Stomach (tissue), 9 donors: ENCODE results near the gene SLC7A4. TPM values are rescaled to one million over a fixed set of nuclear protein-coding genes. Genes with fewer than 3 reads are reported as not detected.

ENCODE experiments used
- DNase-seq, 2 donors: peaks; one replicate each; pipeline versions ENCODE4 v3.0.0 to v3.0.0-alpha.2; 2013 to 2019
- H3K27ac ChIP-seq, 5 donors: fragments of 200-600 bp in 4 of 5; sonication (generic) in 4 of 5; one replicate each; pipeline ENCODE4 v1.5.1; 2013 to 2019; ENCODE audit warnings: mild to moderate bottlenecking in 1 of 5, moderate library complexity in 1 of 5
- H3K27me3 ChIP-seq, 3 donors: fragments of 200-600 bp; sonication (generic); one replicate each; pipeline ENCODE4 v1.5.1; 2017 to 2019; ENCODE audit warnings: mixed run types in 1 of 3
- H3K36me3 ChIP-seq, 4 donors: fragments of 200-600 bp; sonication (generic); 1 replicate in 3 of 4; 2 replicates in 1 of 4; pipeline ENCODE4 v1.5.1; 2016 to 2019
- H3K4me1 ChIP-seq, 4 donors: fragments of 200-600 bp; sonication (generic); one replicate each; pipeline ENCODE4 v1.5.1; 2016 to 2019
- H3K4me3 ChIP-seq, 4 donors: fragments of 200-600 bp; sonication (generic) in 3 of 4; one replicate each; pipeline ENCODE4 v1.5.1; 2016 to 2019; ENCODE audit warnings: mild to moderate bottlenecking in 1 of 4
- H3K9me3 ChIP-seq, 4 donors: fragments of 200-600 bp; sonication (generic); one replicate each; pipeline ENCODE4 v1.5.1; 2016 to 2019
- CTCF ChIP-seq, 7 experiments: fragments of 450-650 bp in 4 of 7; fragments of 200-600 bp in 3 of 7; sonication (generic) in 3 of 7; IDR thresholded peaks; one replicate each; pipeline ENCODE4 v1.5.1; 2016 to 2019; ENCODE audit warnings: antibody characterized with exemption in 7 of 7, control low read depth in 2 of 7, mild to moderate bottlenecking in 1 of 7
- EP300 ChIP-seq: sonication (generic); formaldehyde crosslinking; IDR thresholded peaks from one replicate; pipeline ENCODE4 v1.6.1; 2017; ENCODE audit warnings: antibody characterized with exemption
- POLR2A ChIP-seq, 4 donors: fragments of 450-650 bp; IDR thresholded peaks; one replicate each; pipeline ENCODE4 v1.6.1; 2016; ENCODE audit warnings: antibody characterized with exemption in 4 of 4, control low read depth in 2 of 4, mild to moderate bottlenecking in 1 of 4, moderate library complexity in 1 of 4
- POLR2AphosphoS5 ChIP-seq, 3 donors: sonication (generic); formaldehyde crosslinking; IDR thresholded peaks; one replicate each; pipeline ENCODE4 v1.6.1; 2016; ENCODE audit warnings: antibody characterized with exemption in 3 of 3
- WGBS, 5 donors: extraction: QIAGEN DNeasy Blood & Tissue Kit in 3 of 5; methylation state at CpG; one replicate each; pipeline versions ENCODE4 v1.1.5 to v1.1.7; 2013 to 2018; 5-methylcytosine and 5-hydroxymethylcytosine counted together
- intact Hi-C: fragments of 100-400 bp; cut with DNase I; formaldehyde crosslinking; loops from one replicate; pipeline ENCODE4 v1.15.1; 2023; ENCODE audit warnings: low total_unique reads
- polyA plus RNA-seq, 3 donors: library from polyadenylated mRNA; stranded (reverse); fragments of 200-250 nt; gene quantifications; one replicate each; pipeline ENCODE4 v1.2.3, GENCODE V29; 2013
- total RNA-seq, 5 donors: library from RNA; depleted of rRNA; stranded (reverse); fragments of >200 nt; gene quantifications; one replicate each; pipeline versions ENCODE4 v1.1.0 to v1.2.3, GENCODE V29; 2014 to 2016
- donor health status: healthy with polysubstance abuse.
- donor health status: Bipolar disorder and iron deficiency.
- donor health status: healthy.

Gene SLC7A4
- total and polyA plus RNA-seq, 8 donors, result 0.12 to 1.0 (median 0.18) TPM; not detected in 5

- Histone ChIP-seq H3K9me3 (no peaks in the 10 kb centered on the region), H3K27me3 (no peaks in the 10 kb centered on the region), H3K36me3 (peaks cover 31 to 100% (median 98%) of the 10 kb centered on the region in 4 donors), H3K27ac (no peak overlapping the region), H3K4me1 (peaks cover 4 to 18% (median 12%) of the 10 kb centered on the region in 4 donors), H3K4me3 (no peak overlapping the region)
- intact Hi-C loops, result no loop called here
- no peak for TF ChIP-seq POLR2A (IDR thresholded peaks at IDR 0.05)
- no peak for TF ChIP-seq POLR2AphosphoS5 (IDR thresholded peaks at IDR 0.05)
- no peak for TF ChIP-seq EP300
- no peak for TF ChIP-seq CTCF (IDR thresholded peaks at IDR 0.05)
- 86 to 94% (median 92%) methylated on average over 8 to 10 of the region's 10 CpGs for WGBS, 5 donors
- no peak for DNase-seq
These were observed 37.5 kb downstream of the SLC7A4 start for GRCh38 chr22:20994902-20995241.

- no peak for DNase-seq
- peaks cover 0 to 12% (median 6%) of the 10 kb centered on the region in 4 donors for H3K4me1 ChIP-seq
- H3K27ac ChIP-seq, result no peak overlapping the region
- H3K4me3 ChIP-seq, result no peak overlapping the region
- no peak for TF ChIP-seq POLR2A (IDR thresholded peaks at IDR 0.05)
- TF ChIP-seq EP300, result no peak
- no peak for TF ChIP-seq POLR2AphosphoS5 (IDR thresholded peaks at IDR 0.05)
- TF ChIP-seq CTCF (IDR thresholded peaks at IDR 0.05), result no peak
- H3K27me3 ChIP-seq, result no peaks in the 10 kb centered on the region
- no peaks in the 10 kb centered on the region for H3K9me3 ChIP-seq
- peaks cover 25 to 100% (median 92%) of the 10 kb centered on the region in 4 donors for H3K36me3 ChIP-seq
- 79 to 92% (median 91%) methylated on average over 16 to 30 of the region's 30 CpGs for WGBS, 5 donors
- intact Hi-C loops, result no loop called here
These were observed 38.0 kb downstream of the SLC7A4 start for GRCh38 chr22:20994128-20994901.

- H3K4me3 ChIP-seq, result no peak overlapping the region
- DNase-seq, result no peak
- H3K36me3 ChIP-seq, result peaks cover 23 to 99% (median 90%) of the 10 kb centered on the region in 4 donors
- no peaks in the 10 kb centered on the region for H3K27me3 ChIP-seq
- WGBS, 5 donors, result 92 to 98% (median 96%) methylated on average over 19 to 29 of the region's 29 CpGs
- no peak for TF ChIP-seq POLR2AphosphoS5 (IDR thresholded peaks at IDR 0.05)
- TF ChIP-seq POLR2A (IDR thresholded peaks at IDR 0.05), result no peak
- H3K4me1 ChIP-seq, result peaks cover 0 to 4% (median 1%) of the 10 kb centered on the region in 4 donors
- H3K27ac ChIP-seq, result no peak overlapping the region
- intact Hi-C loops, result no loop called here
- no peaks in the 10 kb centered on the region for H3K9me3 ChIP-seq
These were observed 38.8 kb downstream of the SLC7A4 start for GRCh38 chr22:20993304-20994127.

DNA sequence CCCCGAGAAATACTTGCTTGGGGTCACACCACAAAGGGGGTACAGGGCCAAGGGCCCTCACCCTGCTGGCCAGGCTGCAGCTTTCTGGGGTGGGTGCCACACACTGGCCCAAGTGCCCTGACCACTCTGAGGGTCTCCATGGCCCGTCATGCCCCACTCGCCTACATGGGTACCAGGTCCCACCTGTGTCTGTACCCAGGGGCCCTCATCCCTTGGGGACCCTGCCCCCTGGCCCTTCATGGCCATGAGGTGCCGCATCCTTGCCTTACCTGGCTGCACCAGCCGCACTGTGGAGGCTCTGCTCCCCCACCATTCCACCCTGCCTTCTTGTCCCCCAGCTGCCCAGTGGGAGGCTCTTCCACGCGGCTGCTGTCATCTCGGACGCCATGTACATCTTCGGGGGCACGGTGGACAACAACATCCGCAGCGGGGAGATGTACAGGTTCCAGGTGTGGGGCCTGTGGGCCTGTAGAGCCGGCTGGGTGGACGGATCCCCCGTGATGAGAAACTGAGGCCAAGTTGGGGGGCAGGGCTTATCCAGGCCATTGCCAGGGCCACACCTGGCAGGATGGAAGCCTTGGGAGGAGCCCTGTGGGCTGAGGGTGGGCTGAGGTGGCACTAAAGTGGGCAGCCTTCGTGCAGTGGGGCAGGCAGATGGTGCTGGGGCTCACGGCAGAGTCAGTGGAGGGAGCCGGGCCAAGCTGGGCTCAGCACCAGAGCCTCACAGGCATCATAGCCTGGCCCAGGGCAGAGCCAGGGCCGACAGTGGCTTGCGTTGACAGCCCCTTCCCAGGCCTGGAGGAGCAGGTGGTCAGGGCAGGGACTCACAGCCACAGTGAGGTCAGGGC, 39.7 kb downstream of the SLC7A4 start:
- TF ChIP-seq POLR2A (IDR thresholded peaks at IDR 0.05) (no peak), EP300 (no peak), POLR2AphosphoS5 (IDR thresholded peaks at IDR 0.05) (no peak), CTCF (IDR thresholded peaks at IDR 0.05) (no peak)
- no peak for DNase-seq
- 85 to 91% (median 91%) methylated on average over 15 to 21 of the region's 21 CpGs for WGBS, 5 donors
- Histone ChIP-seq H3K9me3 (no peaks in the 10 kb centered on the region), H3K27ac (no peak overlapping the region), H3K36me3 (peaks cover 31 to 99% (median 90%) of the 10 kb centered on the region in 4 donors), H3K4me3 (no peak overlapping the region), H3K27me3 (no peaks in the 10 kb centered on the region), H3K4me1 (no peaks in the 10 kb centered on the region)
- intact Hi-C loops, result no loop called here
